H1 (cell line): ENCODE data around the gene MCM3AP. TPM values are rescaled to one million over a fixed set of nuclear protein-coding genes. Genes with fewer than 3 reads are reported as not detected.
"Not testable (repeated sequence)": the region's sequence is repeated elsewhere in the genome, so short reads cannot be mapped to it uniquely, and the experiment has no call there.

Experiments
- CTCF ChIA-PET: fragments of 300-600 bp; sonication (Branson Sonifier 250); formaldehyde crosslinking; loops from one replicate; lab custom pipeline; 2021; ENCODE audit not compliant: partially characterized antibody; lab: Charles Lee
- POLR2A ChIA-PET: fragments of 300-600 bp; sonication (Branson Sonifier 250); formaldehyde crosslinking; loops from one replicate; lab custom pipeline; 2021; ENCODE audit warnings: inconsistent platforms; ENCODE audit not compliant: partially characterized antibody; lab: Charles Lee
- DNase-seq, 2 experiments: peaks; one replicate each; pipeline versions ENCODE4 v3.0.0 to v3.0.0-alpha.2; 2010 to 2022; ENCODE audit warnings: low spot score in 2 of 2, low read depth in 1 of 2, mixed read lengths in 1 of 2
- FAIRE-seq: peaks from 2 replicates; lab custom pipeline; 2011; peaks lifted over from hg19 to GRCh38; lab: Jason Lieb, UNC
- H2AFZ ChIP-seq: 2 replicates; pipeline ENCODE4 v1.8.1; 2012; ENCODE audit warnings: low read length, inconsistent platforms
- H2AK5ac ChIP-seq: 2 replicates; pipeline ENCODE4 v1.6.1; 2013; ENCODE audit warnings: low read depth, low read length
- H2BK120ac ChIP-seq: replicated peaks from 2 replicates; pipeline ENCODE3; 2013; ENCODE audit warnings: low read depth, low read length, inconsistent platforms
- H2BK12ac ChIP-seq: 2 replicates; pipeline ENCODE4 v1.6.1; 2013; ENCODE audit warnings: low read depth, low read length
- H2BK15ac ChIP-seq: 2 replicates; pipeline ENCODE4 v1.6.1; 2013; ENCODE audit warnings: low read length
- H2BK20ac ChIP-seq: 2 replicates; pipeline ENCODE4 v1.6.1; 2013; ENCODE audit warnings: low read length
- H2BK5ac ChIP-seq: 2 replicates; pipeline ENCODE4 v1.6.1; 2013; ENCODE audit warnings: low read depth, low read length
- H3K14ac ChIP-seq: 2 replicates; pipeline ENCODE4 v1.6.1; 2013; ENCODE audit warnings: inconsistent platforms; ENCODE audit not compliant: insufficient read length
- H3K18ac ChIP-seq: 2 replicates; pipeline ENCODE4 v1.6.1; 2013; ENCODE audit warnings: low read length; ENCODE audit errors: extremely low read depth
- H3K23ac ChIP-seq: 2 replicates; pipeline ENCODE4 v1.6.1; 2013; ENCODE audit warnings: inconsistent platforms; ENCODE audit not compliant: insufficient read length
- H3K23me2 ChIP-seq: 2 replicates; pipeline ENCODE4 v1.6.1; 2013; ENCODE audit warnings: low read depth, low read length
- H3K27ac ChIP-seq: 2 replicates; pipeline ENCODE4 v1.6.1; 2011; ENCODE audit warnings: low read depth, low read length, inconsistent platforms
- H3K27me3 ChIP-seq, 4 experiments: replicated peaks in 1 of 4; 1 replicate in 1 of 4; 2 replicates in 3 of 4; pipeline versions ENCODE4 v1.6.1 to v1.8.1; 2011 to 2013; ENCODE audit warnings: low read length in 3 of 4, mild to moderate bottlenecking in 3 of 4, inconsistent platforms in 2 of 4, mixed read lengths in 2 of 4, moderate library complexity in 1 of 4; ENCODE audit not compliant: control insufficient read depth in 3 of 4, insufficient read depth in 3 of 4; ENCODE audit errors: extremely low read depth in 1 of 4
- H3K36me3 ChIP-seq, 4 experiments: 2 replicates each; pipeline versions ENCODE4 v1.6.1 to v1.8.1; 2011 to 2013; ENCODE audit warnings: mild to moderate bottlenecking in 4 of 4, low read length in 3 of 4, moderate library complexity in 2 of 4, control low read depth in 1 of 4, inconsistent platforms in 1 of 4; ENCODE audit not compliant: insufficient read depth in 4 of 4, control insufficient read depth in 2 of 4
- H3K4ac ChIP-seq: replicated peaks from 2 replicates; pipeline ENCODE3; 2013; ENCODE audit warnings: low read length, low read depth, mixed read lengths, inconsistent platforms; ENCODE audit not compliant: insufficient read length
- H3K4me1 ChIP-seq, 4 experiments: replicated peaks in 1 of 4; 1 replicate in 1 of 4; 2 replicates in 3 of 4; pipeline versions ENCODE4 v1.6.1 to v1.8.1; 2011 to 2013; ENCODE audit warnings: low read length in 3 of 4, inconsistent platforms in 2 of 4, mixed read lengths in 1 of 4; ENCODE audit not compliant: insufficient read depth in 4 of 4, control insufficient read depth in 3 of 4
- H3K4me2 ChIP-seq, 2 experiments: 2 replicates each; pipeline versions ENCODE4 v1.6.1 to v1.8.1; 2011 to 2013; ENCODE audit warnings: low read depth in 2 of 2, low read length in 2 of 2, control low read depth in 1 of 2, inconsistent platforms in 1 of 2, mild to moderate bottlenecking in 1 of 2; ENCODE audit not compliant: insufficient read depth in 1 of 2
- H3K4me3 ChIP-seq, 4 experiments: fragments of 200-600, 300-600 bp in 1 of 4; sonication (generic), shearing (Covaris generic), sonication (Bioruptor Twin) in 1 of 4; 2 replicates each; pipeline versions ENCODE4 v1.5.1 to v1.8.1; 2011 to 2016; ENCODE audit warnings: low read length in 4 of 4, low read depth in 3 of 4, control low read depth in 2 of 4, inconsistent platforms in 2 of 4, mild to moderate bottlenecking in 2 of 4, mixed read lengths in 1 of 4, moderate library complexity in 1 of 4; ENCODE audit not compliant: insufficient read depth in 2 of 4; ENCODE audit errors: extremely low read depth in 1 of 4
- H3K56ac ChIP-seq: replicated peaks from 2 replicates; pipeline ENCODE3; 2013; ENCODE audit warnings: low read depth, mild to moderate bottlenecking, mixed read lengths, low read length, inconsistent platforms; ENCODE audit not compliant: insufficient read length
- H3K79me1 ChIP-seq: 2 replicates; pipeline ENCODE4 v1.6.1; 2013; ENCODE audit warnings: low read depth, low read length, control low read depth
- H3K79me2 ChIP-seq, 2 experiments: 2 replicates each; pipeline versions ENCODE4 v1.6.1 to v1.8.1; 2012 to 2013; ENCODE audit warnings: low read length in 2 of 2, mild to moderate bottlenecking in 2 of 2, inconsistent platforms in 1 of 2; ENCODE audit not compliant: insufficient read depth in 2 of 2, control insufficient read depth in 1 of 2
- H3K9ac ChIP-seq, 4 experiments: replicated peaks in 1 of 4; 1 replicate in 1 of 4; 2 replicates in 3 of 4; pipeline versions ENCODE4 v1.6.1 to v1.8.1; 2011 to 2013; ENCODE audit warnings: low read depth in 3 of 4, low read length in 3 of 4, control low read depth in 2 of 4, mild to moderate bottlenecking in 2 of 4, moderate library complexity in 2 of 4, inconsistent platforms in 1 of 4; ENCODE audit errors: extremely low read depth in 1 of 4
- H3K9me3 ChIP-seq, 2 experiments: 2 replicates each; pipeline versions ENCODE4 v1.6.1 to v1.8.1; 2012 to 2013; ENCODE audit warnings: mild to moderate bottlenecking in 2 of 2, moderate library complexity in 2 of 2, control low read depth in 1 of 2, inconsistent platforms in 1 of 2, low read depth in 1 of 2, low read length in 1 of 2, mixed read lengths in 1 of 2; ENCODE audit not compliant: insufficient read depth in 2 of 2
- H4K20me1 ChIP-seq, 2 experiments: replicated peaks in 1 of 2; 2 replicates each; pipeline versions ENCODE3 to v1.8.1; 2011 to 2013; ENCODE audit warnings: inconsistent platforms in 2 of 2, low read length in 2 of 2, mild to moderate bottlenecking in 1 of 2; ENCODE audit not compliant: insufficient read depth in 2 of 2, control insufficient read depth in 1 of 2
- H4K5ac ChIP-seq: 2 replicates; pipeline ENCODE4 v1.6.1; 2013; ENCODE audit warnings: low read length, low read depth, mixed read lengths, inconsistent platforms; ENCODE audit not compliant: insufficient read length
- H4K8ac ChIP-seq: 2 replicates; pipeline ENCODE4 v1.8.0; 2013; ENCODE audit warnings: mild to moderate bottlenecking, moderate library complexity, low read length, inconsistent platforms; ENCODE audit not compliant: insufficient read depth; ENCODE audit errors: extremely low read depth
- H4K91ac ChIP-seq: replicated peaks from 2 replicates; pipeline ENCODE3; 2013; ENCODE audit warnings: low read length, mixed read lengths, inconsistent platforms; ENCODE audit not compliant: insufficient read length
- WGBS, 2 experiments: shearing (Covaris generic) in 1 of 2; methylation state at CpG; one replicate each; pipeline versions ENCODE4 v1.1.6 to v1.1.7; 2013 to 2015; ENCODE audit warnings: low lambda C conversion rate in 2 of 2, mixed read lengths in 2 of 2, inconsistent platforms in 1 of 2, low coverage in 1 of 2, missing lambda C conversion rate in 1 of 2; ENCODE audit not compliant: insufficient replicate concordance in 2 of 2, insufficient coverage in 1 of 2, insufficient read length in 1 of 2; ENCODE audit errors: extremely low coverage in 1 of 2, missing lambda C conversion rate in 1 of 2; 5-methylcytosine and 5-hydroxymethylcytosine counted together
- polyA plus RNA-seq, 7 experiments: library from polyadenylated mRNA; depleted of rRNA in 3 of 7; stranded (reverse) in 5 of 7; unstranded in 2 of 7; fragments of >200 nt in 5 of 7; fragments of 200-250 nt in 2 of 7; gene quantifications; 1 replicate in 5 of 7; 2 replicates in 1 of 7; 4 replicates in 1 of 7; pipeline versions ENCODE4 v1.2.1 to v1.2.3, GENCODE V29; 2011 to 2013; ENCODE audit warnings: missing spikeins in 2 of 7, mixed read lengths in 2 of 7
- total RNA-seq: library from RNA; stranded (reverse); fragmentation: NEBNext Ultra II Directional; extraction: Animal tissue kit (Norgen Biotek cat#: 25700); gene quantifications from 2 replicates; pipeline ENCODE4 v1.2.1, GENCODE V29; 2021

Gene MCM3AP
- total and polyA plus RNA-seq, 2 of the 8 experiments (the other 6 are each of a cell fraction or from before 2014, with no cell fraction given): 37.2 to 119 TPM

GRCh38 chr21:46241577-46241976, 43.8 kb downstream of the MCM3AP start:
- not testable (repeated sequence) for H2BK15ac ChIP-seq, H3K23me2 ChIP-seq, FAIRE-seq, H3K79me1 ChIP-seq, H3K18ac ChIP-seq, H2AFZ ChIP-seq, H3K4ac ChIP-seq, H3K9me3 ChIP-seq, H2BK20ac ChIP-seq, H3K14ac ChIP-seq, H2AK5ac ChIP-seq, H3K56ac ChIP-seq, H4K8ac ChIP-seq, DNase-seq, H2BK12ac ChIP-seq, H3K4me1 ChIP-seq, H4K5ac ChIP-seq, H3K23ac ChIP-seq, H3K27ac ChIP-seq, H3K4me3 ChIP-seq, H2BK5ac ChIP-seq, H3K79me2 ChIP-seq, H4K20me1 ChIP-seq, H3K27me3 ChIP-seq, H2BK120ac ChIP-seq, H4K91ac ChIP-seq, H3K4me2 ChIP-seq, H3K9ac ChIP-seq
- WGBS, 2 experiments: 100% methylated on average over 1 of the region's 1 CpG; no CpG with 5 or more reads in 1 of the 2 experiments
- ChIA-PET CTCF (interaction anchor here (1.1 to 1.7 kb wide), 2 partner anchors 12 to 14 kb away, joined by 3 to 4 read pairs; no protein-coding TSS in a partner anchor), POLR2A (interaction anchor here (1.5 to 2.7 kb wide), 3 partner anchors 8 to 19 kb away, joined by 4 to 9 read pairs (median 8); partner anchors contain the start of gene LSS)
- peaks cover 25 to 91% (median 75%) of the 10 kb centered on the region in 4 experiments for H3K36me3 ChIP-seq
